Neural progenitor cell (in vitro differentiated cells): ENCODE results near the gene PEX7. TPM values are rescaled to one million over a fixed set of nuclear protein-coding genes. Genes with fewer than 3 reads are reported as not detected.
A peak's percentile ranks its signal among the peaks of the same experiment; 100 is the strongest.

Source experiments
- DNase-seq: peaks from one replicate; pipeline ENCODE4 v3.0.0-alpha.2; 2016; ENCODE audit warnings: low spot score
- H2AFZ ChIP-seq: fragments of 200-600 bp; sonication (generic); replicated peaks from 2 replicates; pipeline ENCODE4 v1.6.1; 2016; ENCODE audit warnings: antibody characterized with exemption
- H3F3A ChIP-seq: fragments of 200-600 bp; sonication (generic); 2 replicates; pipeline ENCODE4 v1.6.1; 2016; ENCODE audit warnings: antibody characterized with exemption, low read depth
- H3K27ac ChIP-seq: fragments of 200-600 bp; sonication (generic); 2 replicates; pipeline ENCODE4 v1.5.1; 2016; ENCODE audit warnings: mild to moderate bottlenecking
- H3K27me3 ChIP-seq: fragments of 200-600 bp; sonication (generic); 2 replicates; pipeline ENCODE4 v1.6.1; 2016; ENCODE audit warnings: mild to moderate bottlenecking, moderate library complexity
- H3K36me3 ChIP-seq: fragments of 200-600 bp; sonication (generic); 2 replicates; pipeline ENCODE4 v1.5.1; 2016
- H3K4me1 ChIP-seq: fragments of 200-600 bp; sonication (generic); 2 replicates; pipeline ENCODE4 v1.6.1; 2016; ENCODE audit warnings: mixed run types
- H3K4me2 ChIP-seq: fragments of 200-600 bp; sonication (generic); 2 replicates; pipeline ENCODE4 v1.6.1; 2016
- H3K4me3 ChIP-seq: fragments of 200-600 bp; sonication (generic); 2 replicates; pipeline ENCODE4 v1.5.1; 2016
- H3K79me2 ChIP-seq: fragments of 200-600 bp; sonication (generic); 2 replicates; pipeline ENCODE4 v1.6.1; 2016; ENCODE audit warnings: low read depth
- H3K9ac ChIP-seq: fragments of 200-600 bp; sonication (generic); 2 replicates; pipeline ENCODE4 v1.6.1; 2016
- H3K9me3 ChIP-seq: fragments of 200-600 bp; sonication (generic); 2 replicates; pipeline ENCODE4 v1.5.1; 2016; ENCODE audit warnings: low read depth
- H4K20me1 ChIP-seq: fragments of 200-600 bp; sonication (generic); 2 replicates; pipeline ENCODE4 v1.6.1; 2016; ENCODE audit warnings: low read depth
- H3K27ac Mint-ChIP-seq: 3 replicates; pipeline ENCODE4 v1.8.0; 2021; ENCODE audit warnings: mixed read lengths
- H3K27me3 Mint-ChIP-seq: 2 replicates; pipeline ENCODE4 v1.8.0; 2022; ENCODE audit warnings: low read depth, mild to moderate bottlenecking, inconsistent platforms, moderate library complexity, mixed read lengths; ENCODE audit not compliant: insufficient read depth
- H3K36me3 Mint-ChIP-seq: 3 replicates; pipeline ENCODE4 v1.8.0; 2021; ENCODE audit warnings: mixed read lengths
- H3K4me1 Mint-ChIP-seq: 3 replicates; pipeline ENCODE4 v1.8.0; 2021; ENCODE audit warnings: mixed read lengths
- H3K4me3 Mint-ChIP-seq: 3 replicates; pipeline ENCODE4 v1.8.0; 2021; ENCODE audit warnings: mild to moderate bottlenecking, moderate library complexity, mixed read lengths
- H3K9me3 Mint-ChIP-seq: 3 replicates; pipeline ENCODE4 v1.8.0; 2020; ENCODE audit warnings: mixed read lengths
- EZH2 ChIP-seq: fragments of 200-600 bp; sonication (generic); IDR thresholded peaks from 2 replicates; pipeline ENCODE4 v1.6.1; 2017; ENCODE audit warnings: antibody characterized with exemption, mild to moderate bottlenecking, moderate library complexity
- EZH2phosphoT487 ChIP-seq: fragments of 200-600 bp; sonication (generic); IDR thresholded peaks from 2 replicates; pipeline ENCODE4 v1.6.1; 2017; ENCODE audit warnings: antibody characterized with exemption
- total RNA-seq: library from RNA; depleted of rRNA; stranded (reverse); fragments of >200 nt; gene quantifications from 2 replicates; pipeline ENCODE4 v1.2.3, GENCODE V29; 2015; ENCODE audit warnings: low replicate concordance
- TF ChIP-seq, protein P1 (sequence below): fragments of 200-600 bp; sonication (generic); IDR thresholded peaks from 2 replicates; pipeline ENCODE4 v1.5.1; 2017; ENCODE audit warnings: antibody characterized with exemption, mild to moderate bottlenecking

The PEX7 gene
- total RNA-seq, 1 donor from 2014 or later = 16.9 TPM

DNA sequence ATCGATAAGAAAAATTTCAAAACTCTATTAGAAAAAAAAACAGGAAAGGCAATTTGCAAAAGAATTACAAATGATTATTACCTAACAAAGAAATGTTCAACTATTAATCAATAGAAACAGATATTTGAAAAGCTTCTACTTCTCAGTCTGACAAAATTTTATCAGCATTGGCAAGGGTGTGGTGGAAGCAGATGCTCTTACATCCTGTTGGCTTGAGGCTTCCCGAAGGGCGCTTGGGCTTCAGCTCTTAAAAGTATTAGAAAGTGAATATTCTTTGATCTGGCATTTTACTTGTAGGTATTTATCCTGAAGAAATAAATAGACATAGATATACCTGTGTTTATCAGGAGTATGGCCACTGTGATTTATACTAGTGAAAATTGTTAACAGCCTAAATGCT lies 138.4 kb downstream of the PEX7 start:
- Mint-ChIP-seq H3K4me1 (peaks cover 31% of the 10 kb centered on the region), H3K4me3 (no peak overlapping the region), H3K9me3 (no peaks in the 10 kb centered on the region), H3K27ac (no peak overlapping the region), H3K36me3 (no peaks in the 10 kb centered on the region), H3K27me3 (peaks cover 4% of the 10 kb centered on the region)
- Histone ChIP-seq H4K20me1 (no peaks in the 10 kb centered on the region), H3K4me2 (no peak overlapping the region), H3K79me2 (no peaks in the 10 kb centered on the region), H3K4me1 (peaks cover 13% of the 10 kb centered on the region), H3K36me3 (no peaks in the 10 kb centered on the region), H3K27ac (no peak overlapping the region), H3K4me3 (no peak overlapping the region), H3F3A (peaks cover 10% of the 10 kb centered on the region), H3K9ac (no peak overlapping the region), H3K9me3 (no peaks in the 10 kb centered on the region), H3K27me3 (no peaks in the 10 kb centered on the region), H2AFZ (no peak overlapping the region)
- DNase-seq = no peak
- no peak for TF ChIP-seq EZH2
- no peak for TF ChIP-seq EZH2phosphoT487
- TF ChIP-seq, protein P1, sequence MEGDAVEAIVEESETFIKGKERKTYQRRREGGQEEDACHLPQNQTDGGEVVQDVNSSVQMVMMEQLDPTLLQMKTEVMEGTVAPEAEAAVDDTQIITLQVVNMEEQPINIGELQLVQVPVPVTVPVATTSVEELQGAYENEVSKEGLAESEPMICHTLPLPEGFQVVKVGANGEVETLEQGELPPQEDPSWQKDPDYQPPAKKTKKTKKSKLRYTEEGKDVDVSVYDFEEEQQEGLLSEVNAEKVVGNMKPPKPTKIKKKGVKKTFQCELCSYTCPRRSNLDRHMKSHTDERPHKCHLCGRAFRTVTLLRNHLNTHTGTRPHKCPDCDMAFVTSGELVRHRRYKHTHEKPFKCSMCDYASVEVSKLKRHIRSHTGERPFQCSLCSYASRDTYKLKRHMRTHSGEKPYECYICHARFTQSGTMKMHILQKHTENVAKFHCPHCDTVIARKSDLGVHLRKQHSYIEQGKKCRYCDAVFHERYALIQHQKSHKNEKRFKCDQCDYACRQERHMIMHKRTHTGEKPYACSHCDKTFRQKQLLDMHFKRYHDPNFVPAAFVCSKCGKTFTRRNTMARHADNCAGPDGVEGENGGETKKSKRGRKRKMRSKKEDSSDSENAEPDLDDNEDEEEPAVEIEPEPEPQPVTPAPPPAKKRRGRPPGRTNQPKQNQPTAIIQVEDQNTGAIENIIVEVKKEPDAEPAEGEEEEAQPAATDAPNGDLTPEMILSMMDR = no peak

DNA sequence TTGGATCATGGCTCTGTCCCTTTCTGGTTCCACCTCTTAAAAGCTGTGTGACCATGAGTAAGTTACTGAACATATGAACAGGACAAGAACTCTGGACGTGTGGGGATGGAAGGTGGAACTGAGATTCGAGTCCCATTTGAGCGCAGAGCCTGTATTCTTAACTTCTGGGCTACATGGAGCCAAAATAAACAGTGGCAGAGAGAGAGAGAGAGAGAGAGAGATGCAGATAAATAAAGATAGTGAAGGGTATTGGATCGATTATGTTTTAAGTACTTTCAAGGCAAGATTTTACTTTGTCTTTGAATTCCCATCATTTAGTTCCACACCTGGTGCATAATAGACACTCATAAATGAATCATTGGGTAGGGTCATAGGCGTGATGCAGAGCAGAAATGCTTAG lies 139.5 kb downstream of the PEX7 start:
- peaks cover 6% of the 10 kb centered on the region for H3F3A ChIP-seq
- no peak for DNase-seq
- H3K4me3 ChIP-seq = no peak overlapping the region
- H3K4me1 ChIP-seq = peaks cover 10% of the 10 kb centered on the region
- H4K20me1 ChIP-seq = no peaks in the 10 kb centered on the region
- Mint-ChIP-seq H3K4me3 (no peak overlapping the region), H3K36me3 (no peaks in the 10 kb centered on the region), H3K9me3 (no peaks in the 10 kb centered on the region), H3K4me1 (peaks cover 27% of the 10 kb centered on the region), H3K27me3 (no peaks in the 10 kb centered on the region), H3K27ac (no peak overlapping the region)
- H3K27ac ChIP-seq = no peak overlapping the region
- no peaks in the 10 kb centered on the region for H3K27me3 ChIP-seq
- no peak overlapping the region for H3K9ac ChIP-seq
- no peak overlapping the region for H2AFZ ChIP-seq
- TF ChIP-seq, protein P1 = no peak
- TF ChIP-seq EZH2 = no peak
- TF ChIP-seq EZH2phosphoT487 = no peak
- H3K4me2 ChIP-seq = no peak overlapping the region
- H3K36me3 ChIP-seq = no peaks in the 10 kb centered on the region
- H3K9me3 ChIP-seq = no peaks in the 10 kb centered on the region
- H3K79me2 ChIP-seq = no peaks in the 10 kb centered on the region

DNA sequence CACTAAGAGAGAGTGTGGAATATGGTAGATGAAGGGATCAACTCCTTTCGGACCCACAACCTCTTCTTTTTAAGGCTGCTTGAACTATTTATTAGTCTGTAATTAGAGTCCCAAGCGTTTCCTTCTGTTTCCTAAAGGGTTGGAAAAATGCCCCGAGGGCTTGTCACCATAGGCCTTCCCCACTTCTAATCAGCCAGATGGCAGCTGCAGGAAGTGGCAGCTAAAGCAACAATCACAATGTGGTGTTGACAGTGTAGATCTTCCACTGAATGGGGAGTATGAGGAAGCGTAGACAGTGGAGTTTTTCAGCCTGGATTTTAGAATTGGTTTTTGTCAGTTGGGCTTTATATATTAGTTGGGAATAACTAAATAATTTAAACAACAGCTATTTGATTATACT lies 140.3 kb downstream of the PEX7 start:
- Histone ChIP-seq H3K36me3 (no peaks in the 10 kb centered on the region), H3K27me3 (no peaks in the 10 kb centered on the region), H3K4me2 (peak overlapping the region; percentile 1), H3F3A (no peaks in the 10 kb centered on the region), H3K27ac (no peak overlapping the region), H3K9ac (no peak overlapping the region), H3K9me3 (no peaks in the 10 kb centered on the region), H2AFZ (peak overlapping the region; percentile 77), H3K4me3 (no peak overlapping the region), H4K20me1 (no peaks in the 10 kb centered on the region), H3K4me1 (peaks cover 3% of the 10 kb centered on the region), H3K79me2 (no peaks in the 10 kb centered on the region)
- no peaks in the 10 kb centered on the region for H3K9me3 Mint-ChIP-seq
- no peak overlapping the region for H3K27ac Mint-ChIP-seq
- H3K36me3 Mint-ChIP-seq = no peaks in the 10 kb centered on the region
- no peak overlapping the region for H3K4me3 Mint-ChIP-seq
- DNase-seq = peak; percentile 35
- H3K4me1 Mint-ChIP-seq = peaks cover 22% of the 10 kb centered on the region
- H3K27me3 Mint-ChIP-seq = no peaks in the 10 kb centered on the region
- TF ChIP-seq EZH2 = no peak
- TF ChIP-seq, protein P1 = no peak
- no peak for TF ChIP-seq EZH2phosphoT487
